ENCODE measurements around the gene C2CD4C. TPM values are rescaled to one million over a fixed set of nuclear protein-coding genes. Genes with fewer than 3 reads are reported as not detected.

C2CD4C gene
- total and polyA plus RNA-seq, 2 donors (not counting 3 experiments of a cell fraction or from before 2014, with no cell fraction given): 0.25 to 0.38 TPM

GRCh38 chr19:364496-365287, 44.3 kb downstream of the C2CD4C start:
- Histone ChIP-seq H4K20me1 (replicated peaks; ENCODE audit: control insufficient read depth, extremely low read depth, insufficient read depth, low read length) (no peaks in the 10 kb centered on the region), H3K79me2 (ENCODE audit: control insufficient read depth, insufficient read depth, low read length) (no peaks in the 10 kb centered on the region), H3K9me3 (replicated peaks; ENCODE audit: control insufficient read depth, insufficient read depth, low read length) (no peaks in the 10 kb centered on the region), H3K4me2 (ENCODE audit: insufficient read depth, low read length) (no peak overlapping the region), H3K9me1 (replicated peaks; ENCODE audit: control insufficient read depth, extremely low read depth, insufficient read depth, low read length) (no peaks in the 10 kb centered on the region), H3K36me3 (ENCODE audit: control insufficient read depth in 2 of 2, extremely low read depth in 1 of 2, insufficient read depth in 2 of 2, low read length in 2 of 2) (no peaks in the 10 kb centered on the region), H2AFZ (ENCODE audit: low read depth, low read length) (no peak overlapping the region), H3K9ac (replicated peaks; ENCODE audit: extremely low read depth, insufficient read depth, low read length) (no peak overlapping the region), H3K27me3 (ENCODE audit: control insufficient read depth in 2 of 2, insufficient read depth in 2 of 2, low read length in 2 of 2) (peaks cover 0 to 4% of the 10 kb centered on the region in 2 experiments), H3K27ac (ENCODE audit: insufficient read depth, low read depth, low read length) (no peak overlapping the region), H3K4me3 (replicated peaks in 1 of 3; ENCODE audit: insufficient read depth in 1 of 3, low read depth in 1 of 3, low read length in 3 of 3) (no peak overlapping the region), H3K4me1 (ENCODE audit: control insufficient read depth, extremely low read depth, insufficient read depth, low read length) (no peaks in the 10 kb centered on the region)
- TF ChIP-seq MYC (IDR thresholded peaks at IDR 0.05; ENCODE audit: low read depth, low read length): no peak
- no peak for TF ChIP-seq MAX (IDR thresholded peaks at IDR 0.05; ENCODE audit: insufficient read depth, insufficient read length)
- CTCF ChIA-PET: interaction anchor here (0.9 kb wide), 1 partner anchor 9 kb away, joined by 4 read pairs; no protein-coding TSS in a partner anchor
- no peak for DNase-seq (ENCODE audit: low read depth, low spot score)
- no TSS peak for BruUV-seq (replicated peaks)
- FAIRE-seq: no peak
- intact Hi-C loops (cut with micrococcal nuclease) (no loop called here), dilution Hi-C loops (cut with MboI; ENCODE audit: extremely low pct_ligation_motif_present, low sequenced_read_pairs) (no loop called here)
- POLR2A ChIA-PET: interaction anchor here (0.7 kb wide), 1 partner anchor 48 kb away, joined by 7 read pairs; no protein-coding TSS in a partner anchor

DNA sequence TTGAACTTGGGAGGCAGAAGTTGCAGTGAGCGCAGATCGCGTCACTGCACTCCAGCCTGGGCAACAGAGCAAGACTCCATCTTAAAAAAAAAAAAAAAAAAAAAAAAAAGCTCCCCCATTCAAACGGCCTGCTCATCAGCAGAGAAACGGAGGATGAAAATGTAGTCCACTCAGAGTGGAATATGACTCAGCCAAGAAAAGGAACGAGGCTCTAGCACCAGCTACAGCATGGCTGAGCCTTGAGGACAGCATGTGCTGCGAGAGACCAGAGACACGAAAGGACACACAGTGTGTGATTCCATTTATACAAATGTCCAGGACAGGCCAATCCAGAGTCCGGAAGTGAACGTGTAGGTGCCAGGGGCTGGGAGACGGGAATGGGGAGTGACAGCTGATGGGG, 46.3 kb downstream of the C2CD4C start:
- CTCF ChIA-PET: interaction anchor here (0.8 to 1.2 kb wide), 2 partner anchors 67 to 144 kb away, joined by 3 read pairs; no protein-coding TSS in a partner anchor
- Histone ChIP-seq H3K36me3 (ENCODE audit: control insufficient read depth in 2 of 2, extremely low read depth in 1 of 2, insufficient read depth in 2 of 2, low read length in 2 of 2) (no peaks in the 10 kb centered on the region), H3K4me2 (ENCODE audit: insufficient read depth, low read length) (no peak overlapping the region), H3K27ac (ENCODE audit: insufficient read depth, low read depth, low read length) (no peak overlapping the region), H2AFZ (ENCODE audit: low read depth, low read length) (no peak overlapping the region), H3K4me3 (replicated peaks in 1 of 3; ENCODE audit: insufficient read depth in 1 of 3, low read depth in 1 of 3, low read length in 3 of 3) (no peak overlapping the region), H3K27me3 (ENCODE audit: control insufficient read depth in 2 of 2, insufficient read depth in 2 of 2, low read length in 2 of 2) (peaks cover 0 to 3% of the 10 kb centered on the region in 2 experiments), H3K9me1 (replicated peaks; ENCODE audit: control insufficient read depth, extremely low read depth, insufficient read depth, low read length) (no peaks in the 10 kb centered on the region), H3K4me1 (ENCODE audit: control insufficient read depth, extremely low read depth, insufficient read depth, low read length) (no peaks in the 10 kb centered on the region), H3K9ac (replicated peaks; ENCODE audit: extremely low read depth, insufficient read depth, low read length) (no peak overlapping the region), H3K9me3 (replicated peaks; ENCODE audit: control insufficient read depth, insufficient read depth, low read length) (no peaks in the 10 kb centered on the region), H4K20me1 (replicated peaks; ENCODE audit: control insufficient read depth, extremely low read depth, insufficient read depth, low read length) (no peaks in the 10 kb centered on the region), H3K79me2 (ENCODE audit: control insufficient read depth, insufficient read depth, low read length) (no peaks in the 10 kb centered on the region)
- TF ChIP-seq FOS (IDR thresholded peaks at IDR 0.05; ENCODE audit: borderline replicate concordance, insufficient read depth, low read length) (no peak), POLR2AphosphoS5 (IDR thresholded peaks at IDR 0.05; ENCODE audit: insufficient read depth, low read depth, low read length) (no peak), POLR2A (IDR thresholded peaks at IDR 0.05; ENCODE audit: low read depth, low read length) (no peak), MYC (IDR thresholded peaks at IDR 0.05; ENCODE audit: low read depth, low read length) (no peak), MAX (IDR thresholded peaks at IDR 0.05; ENCODE audit: insufficient read depth, insufficient read length) (no peak), GATA2 (IDR thresholded peaks at IDR 0.05; ENCODE audit: insufficient read depth, insufficient read length, low read depth, low read length) (no peak), EZH2 (IDR thresholded peaks at IDR 0.05; ENCODE audit: borderline replicate concordance, low read depth, low read length, severe bottlenecking) (no peak), CTCF (IDR thresholded peaks at IDR 0.05; ENCODE audit: extremely low read depth in 1 of 2, insufficient read depth in 1 of 2, low read depth in 1 of 2, low read length in 2 of 2) (no peak), JUN (IDR thresholded peaks at IDR 0.05; ENCODE audit: borderline replicate concordance, insufficient read depth, insufficient read length, low read depth) (no peak)
- no peak for DNase-seq (ENCODE audit: low read depth, low spot score)
- BruUV-seq (replicated peaks): no TSS peak
- POLR2A ChIA-PET: no interaction called here
- no peak for FAIRE-seq
- dilution Hi-C loops (cut with MboI; ENCODE audit: extremely low pct_ligation_motif_present, low sequenced_read_pairs) (no loop called here), intact Hi-C loops (cut with micrococcal nuclease) (no loop called here)

Measured in endothelial cell of umbilical vein (primary cell).